CD4-positive, alpha-beta memory T cell (primary cell): ENCODE data around the gene COA1. TPM values are rescaled to one million over a fixed set of nuclear protein-coding genes. Genes with fewer than 3 reads are reported as not detected.

Experiments used
- CTCF ChIA-PET: fragments of 350-600 bp; sonication (Branson Sonifier 250); formaldehyde crosslinking; loops from one replicate; lab custom pipeline; 2021; ENCODE audit warnings: inconsistent platforms; ENCODE audit not compliant: partially characterized antibody; lab: Charles Lee
- POLR2A ChIA-PET: fragments of 350-600 bp; sonication (Branson Sonifier 250); formaldehyde crosslinking; loops from one replicate; lab custom pipeline; 2021; ENCODE audit not compliant: partially characterized antibody; lab: Charles Lee
- DNase-seq, 5 donors: peaks; one replicate each; pipeline versions ENCODE4 v3.0.0 to v3.0.0-alpha.2; 2020 to 2022; ENCODE audit warnings: mixed read lengths in 1 of 5
- H3K27ac ChIP-seq: one replicate; pipeline ENCODE4 v1.7.0; 2013; ENCODE audit warnings: low read depth, low read length
- H3K27me3 ChIP-seq: 2 replicates; pipeline ENCODE4 v1.7.0; 2013; ENCODE audit warnings: mild to moderate bottlenecking, low read length, moderate library complexity; ENCODE audit not compliant: insufficient read depth
- H3K36me3 ChIP-seq: 2 replicates; pipeline ENCODE4 v1.7.0; 2013; ENCODE audit warnings: mild to moderate bottlenecking, low read length, moderate library complexity; ENCODE audit not compliant: insufficient read depth
- H3K4me1 ChIP-seq: 2 replicates; pipeline ENCODE4 v1.7.0; 2013; ENCODE audit warnings: mild to moderate bottlenecking, low read length, moderate library complexity; ENCODE audit not compliant: insufficient read depth
- H3K4me3 ChIP-seq, 2 donors: one replicate each; pipeline ENCODE4 v1.7.0; 2013; ENCODE audit warnings: low read length in 2 of 2, mild to moderate bottlenecking in 1 of 2
- H3K9me3 ChIP-seq, 2 donors: one replicate each; pipeline ENCODE4 v1.7.0; 2013; ENCODE audit warnings: low read length in 2 of 2, control low read depth in 1 of 2; ENCODE audit not compliant: control insufficient read depth in 1 of 2
- H3K27ac Mint-ChIP-seq, 7 donors: one replicate each; pipeline ENCODE4 v1.8.0; 2020 to 2021; ENCODE audit warnings: mixed read lengths in 7 of 7, mild to moderate bottlenecking in 6 of 7, inconsistent platforms in 3 of 7, moderate library complexity in 3 of 7
- H3K27me3 Mint-ChIP-seq, 2 donors: one replicate each; pipeline ENCODE4 v1.8.0; 2020 to 2021; ENCODE audit warnings: mixed read lengths in 2 of 2
- H3K36me3 Mint-ChIP-seq, 2 donors: one replicate each; pipeline ENCODE4 v1.8.0; 2020 to 2021; ENCODE audit warnings: mixed read lengths in 2 of 2, inconsistent platforms in 1 of 2, mild to moderate bottlenecking in 1 of 2
- H3K4me1 Mint-ChIP-seq, 4 donors: one replicate each; pipeline ENCODE4 v1.8.0; 2020 to 2021; ENCODE audit warnings: mixed read lengths in 4 of 4, mild to moderate bottlenecking in 1 of 4
- H3K4me3 Mint-ChIP-seq, 8 donors: one replicate each; pipeline ENCODE4 v1.8.0; 2020 to 2021; ENCODE audit warnings: mixed read lengths in 8 of 8, mild to moderate bottlenecking in 7 of 8, moderate library complexity in 6 of 8, inconsistent platforms in 3 of 8
- H3K9me3 Mint-ChIP-seq, 8 donors: one replicate each; pipeline ENCODE4 v1.8.0; 2020 to 2021; ENCODE audit warnings: mixed read lengths in 8 of 8, mild to moderate bottlenecking in 5 of 8, inconsistent platforms in 3 of 8, moderate library complexity in 1 of 8
- intact Hi-C: fragments of 100-400 bp; cut with micrococcal nuclease; formaldehyde crosslinking; loops from one replicate; pipeline ENCODE4 v1.15.1; 2023
- polyA plus RNA-seq, 2 donors: library from polyadenylated mRNA; unstranded; fragments of 300-500 nt; fragmentation: Illumina TruSeq; gene quantifications; one replicate each; pipeline ENCODE4 v1.2.3, GENCODE V29; 2021
- total RNA-seq, 2 experiments: library from RNA; stranded (reverse); gene quantifications; one replicate each; pipeline ENCODE4 v1.2.3, GENCODE V29; 2021

COA1 gene
- total and polyA plus RNA-seq, 4 experiments from 2014 or later, result 43.7 to 56.4 (median 52.6) TPM

- Mint-ChIP-seq H3K9me3 (peaks cover 0 to 16% (median 1%) of the 10 kb centered on the region in 8 donors), H3K27me3 (no peaks in the 10 kb centered on the region), H3K4me3 (no peak overlapping the region), H3K4me1 (peaks cover 33 to 57% (median 51%) of the 10 kb centered on the region in 4 donors), H3K36me3 (peaks cover 10 to 22% of the 10 kb centered on the region in 2 donors), H3K27ac (peak overlapping the region in 5 of 7 donors; percentile 4 to 73 (median 43))
- ChIA-PET POLR2A (interaction anchor here (1.0 to 4.2 kb wide), 5 partner anchors 11 to 82 kb away, joined by 3 to 33 read pairs (median 4); partner anchors contain the start of gene STK17A), CTCF (interaction anchor here (1.4 to 3.8 kb wide), 2 partner anchors 21 to 82 kb away, joined by 3 to 17 read pairs; partner anchors contain the start of gene STK17A)
- Histone ChIP-seq H3K4me1 (peaks cover 48% of the 10 kb centered on the region), H3K9me3 (no peaks in the 10 kb centered on the region), H3K27ac (no peak overlapping the region), H3K36me3 (no peaks in the 10 kb centered on the region), H3K27me3 (no peaks in the 10 kb centered on the region), H3K4me3 (no peak overlapping the region)
- DNase-seq, result no peak
- intact Hi-C loops, result loop anchor here (2.0 kb wide), 1 partner anchor 14 kb away; no protein-coding TSS in a partner anchor
These were observed 64.6 kb downstream of the COA1 start for GRCh38 chr7:43664681-43665080.

DNA sequence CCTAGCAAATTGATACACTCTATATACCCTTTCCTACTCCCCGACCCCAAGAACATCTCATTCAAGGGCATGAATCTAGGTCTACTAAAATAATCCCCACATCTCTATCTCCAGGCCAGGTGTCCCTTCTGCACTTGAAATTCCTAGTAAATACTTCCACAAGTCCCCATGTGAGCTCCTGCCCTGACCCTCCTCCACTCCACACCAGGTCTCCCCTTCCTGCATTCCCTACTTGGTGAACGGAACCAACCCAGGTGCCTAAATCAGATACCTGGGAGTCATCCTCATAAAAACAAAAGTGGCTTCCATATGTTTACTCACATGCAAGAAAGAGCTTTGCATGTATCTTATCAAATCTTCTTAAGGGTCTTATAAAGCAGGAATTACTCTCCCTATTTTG lies 69.2 kb downstream of the COA1 start:
- no peaks in the 10 kb centered on the region for H3K36me3 ChIP-seq
- ChIA-PET CTCF (interaction anchor here (0.8 to 1.6 kb wide), 4 partner anchors 31 to 78 kb away, joined by 3 to 4 read pairs (median 3); partner anchors contain the start of gene STK17A), POLR2A (interaction anchor here (0.6 to 1.7 kb wide), 10 partner anchors 9 to 78 kb away, joined by 3 to 10 read pairs (median 4); partner anchors contain the start of gene STK17A)
- no peak for DNase-seq
- no peaks in the 10 kb centered on the region for H3K9me3 Mint-ChIP-seq
- H3K27me3 ChIP-seq, result no peaks in the 10 kb centered on the region
- intact Hi-C loops, result loop anchor here (1.0 kb wide), 1 partner anchor 9 kb away; no protein-coding TSS in a partner anchor
- peaks cover 15 to 26% of the 10 kb centered on the region in 2 donors for H3K36me3 Mint-ChIP-seq
- H3K27me3 Mint-ChIP-seq, result no peaks in the 10 kb centered on the region
- no peaks in the 10 kb centered on the region for H3K9me3 ChIP-seq
- peaks cover 33 to 57% (median 50%) of the 10 kb centered on the region in 4 donors for H3K4me1 Mint-ChIP-seq
- H3K4me3 ChIP-seq, result no peak overlapping the region
- peaks cover 38% of the 10 kb centered on the region for H3K4me1 ChIP-seq
- peak overlapping the region in 4 of 8 donors; percentile 14 to 55 (median 28) for H3K4me3 Mint-ChIP-seq
- H3K27ac ChIP-seq, result no peak overlapping the region
- peak overlapping the region in 6 of 7 donors; percentile 2 to 85 (median 40) for H3K27ac Mint-ChIP-seq

DNA sequence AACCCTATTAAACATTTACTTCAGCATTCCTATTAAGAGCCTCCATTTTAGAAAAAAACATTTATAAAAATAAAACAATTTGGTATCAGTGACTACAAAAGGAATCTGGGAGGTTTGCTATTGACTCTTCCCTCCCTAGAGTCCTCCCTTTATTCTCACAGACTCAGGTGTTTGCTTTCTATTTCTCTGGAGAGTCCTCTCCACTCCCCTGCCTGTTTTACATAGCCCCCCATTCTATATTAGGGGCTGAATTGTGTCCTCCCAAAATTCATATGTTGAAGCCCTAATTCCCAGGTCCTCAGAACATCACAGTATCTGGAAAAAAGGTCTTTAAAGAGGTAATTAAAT lies 69.8 kb downstream of the COA1 start:
- Histone ChIP-seq H3K4me1 (peaks cover 36% of the 10 kb centered on the region), H3K27me3 (no peaks in the 10 kb centered on the region), H3K9me3 (no peaks in the 10 kb centered on the region), H3K36me3 (no peaks in the 10 kb centered on the region), H3K27ac (no peak overlapping the region), H3K4me3 (no peak overlapping the region)
- Mint-ChIP-seq H3K9me3 (no peaks in the 10 kb centered on the region), H3K27ac (peak overlapping the region in 6 of 7 donors; percentile 2 to 89 (median 36)), H3K36me3 (peaks cover 17 to 28% of the 10 kb centered on the region in 2 donors), H3K27me3 (no peaks in the 10 kb centered on the region), H3K4me1 (peaks cover 29 to 54% (median 47%) of the 10 kb centered on the region in 4 donors), H3K4me3 (peak overlapping the region in 1 of 8 donors; percentile 83)
- DNase-seq, result no peak
- CTCF ChIA-PET, result interaction anchor here (1.6 kb wide), 1 partner anchor 77 kb away, joined by 4 read pairs; the partner anchor contains the start of gene STK17A
- intact Hi-C loops, result loop anchor here (1.0 kb wide), 1 partner anchor 9 kb away; no protein-coding TSS in a partner anchor
- POLR2A ChIA-PET, result interaction anchor here (1.2 to 1.4 kb wide), 2 partner anchors 8 to 15 kb away, joined by 3 to 4 read pairs; no protein-coding TSS in a partner anchor

DNA sequence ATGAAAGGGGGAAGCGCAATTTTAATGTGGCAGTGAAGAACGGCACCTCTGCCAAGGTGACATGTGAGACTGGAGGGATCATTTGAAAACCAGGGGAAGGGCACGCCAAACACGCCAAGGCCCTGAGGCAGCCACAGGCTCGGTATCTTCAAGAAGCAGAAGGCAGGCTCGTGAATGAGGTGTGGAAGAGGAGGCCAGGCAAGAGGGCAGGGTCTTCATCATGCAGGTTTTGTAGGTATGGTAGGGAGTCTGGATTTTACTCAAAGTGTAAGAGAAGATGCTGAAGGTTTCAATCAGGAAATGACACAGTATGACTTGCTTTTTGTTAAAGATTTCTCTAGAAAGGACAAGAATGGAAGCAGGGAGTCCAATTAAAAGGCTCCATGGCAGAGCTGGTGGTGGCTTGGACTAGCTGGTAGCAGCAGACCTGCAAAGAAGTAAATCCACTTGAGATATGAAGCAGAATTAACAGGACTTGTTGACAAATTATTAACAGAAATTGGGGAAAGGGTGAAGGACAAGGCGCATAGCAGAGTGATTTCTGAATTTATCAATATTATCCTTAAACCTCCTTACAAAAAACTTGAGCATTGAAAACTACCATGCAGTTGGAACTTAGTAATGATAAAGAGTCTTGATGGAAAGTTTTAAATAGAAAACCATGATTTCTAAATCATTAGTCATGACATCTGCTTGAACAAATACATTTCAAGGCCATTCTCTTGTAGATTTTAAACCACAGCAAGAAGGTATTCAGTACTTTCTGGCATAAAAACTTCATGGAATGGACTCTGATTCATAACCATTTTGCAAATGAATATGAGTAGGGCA lies 70.4 kb downstream of the COA1 start:
- no peak for DNase-seq

GRCh38 chr7:43656997-43657396 lies 72.3 kb downstream of the COA1 start:
- no peak for DNase-seq
- Mint-ChIP-seq H3K36me3 (peaks cover 16 to 26% of the 10 kb centered on the region in 2 donors), H3K4me3 (no peak overlapping the region), H3K9me3 (peaks cover 0 to 4% (median 0%) of the 10 kb centered on the region in 8 donors), H3K4me1 (peaks cover 42 to 71% (median 60%) of the 10 kb centered on the region in 4 donors), H3K27me3 (no peaks in the 10 kb centered on the region), H3K27ac (peak overlapping the region in 1 of 7 donors; percentile 25)
- Histone ChIP-seq H3K36me3 (no peaks in the 10 kb centered on the region), H3K27ac (no peak overlapping the region), H3K4me3 (no peak overlapping the region), H3K27me3 (no peaks in the 10 kb centered on the region), H3K9me3 (no peaks in the 10 kb centered on the region), H3K4me1 (peaks cover 59% of the 10 kb centered on the region)
- intact Hi-C loops, result no loop called here
- POLR2A ChIA-PET, result interaction anchor here (0.7 kb wide), 1 partner anchor 9 kb away, joined by 3 read pairs; no protein-coding TSS in a partner anchor
- CTCF ChIA-PET, result no interaction called here

More for the DNA sequence above, 70.4 kb downstream of the COA1 start:
- Mint-ChIP-seq H3K27me3 (no peaks in the 10 kb centered on the region), H3K4me3 (peak overlapping the region in 7 of 8 donors; percentile 43 to 83 (median 66)), H3K27ac (peak overlapping the region; percentile 79 to 94 (median 92)), H3K36me3 (peaks cover 21 to 32% of the 10 kb centered on the region in 2 donors), H3K9me3 (peaks cover 0 to 4% (median 0%) of the 10 kb centered on the region in 8 donors), H3K4me1 (peaks cover 34 to 58% (median 49%) of the 10 kb centered on the region in 4 donors)
- no peaks in the 10 kb centered on the region for H3K9me3 ChIP-seq
- H3K36me3 ChIP-seq, result no peaks in the 10 kb centered on the region
- H3K4me1 ChIP-seq, result peaks cover 39% of the 10 kb centered on the region
- H3K4me3 ChIP-seq, result no peak overlapping the region
- H3K27ac ChIP-seq, result peak overlapping the region; percentile 21
- ChIA-PET CTCF (no interaction called here), POLR2A (no interaction called here)
- intact Hi-C loops, result loop anchor here (1.0 kb wide), 1 partner anchor 9 kb away; no protein-coding TSS in a partner anchor
- no peaks in the 10 kb centered on the region for H3K27me3 ChIP-seq

DNA sequence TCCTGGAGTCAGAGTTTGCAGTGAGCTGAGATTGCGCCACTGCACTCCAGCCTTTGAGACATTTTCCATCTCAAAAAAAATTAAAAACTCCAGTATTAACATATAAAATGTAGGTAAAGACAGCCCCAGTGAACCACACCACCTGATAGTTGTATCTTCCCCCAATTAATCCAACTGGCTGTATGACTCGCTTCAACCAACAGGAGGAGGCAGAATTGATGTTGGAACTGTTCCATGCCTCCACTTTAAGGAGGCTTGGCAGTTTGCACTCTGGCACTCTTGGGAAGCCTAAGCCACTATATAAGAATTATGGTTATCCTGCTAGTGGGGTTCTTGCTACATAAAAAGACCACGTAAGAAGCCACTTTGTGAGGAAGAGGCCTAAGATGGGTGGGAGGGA lies 73.7 kb downstream of the COA1 start:
- Mint-ChIP-seq H3K27ac (peak overlapping the region in 3 of 7 donors; percentile 44 to 68 (median 44)), H3K9me3 (peaks cover 0 to 4% (median 0%) of the 10 kb centered on the region in 8 donors), H3K4me3 (peak overlapping the region in 1 of 8 donors; percentile 40), H3K27me3 (no peaks in the 10 kb centered on the region), H3K36me3 (peaks cover 13 to 26% of the 10 kb centered on the region in 2 donors), H3K4me1 (peaks cover 52 to 79% (median 68%) of the 10 kb centered on the region in 4 donors)
- DNase-seq, result no peak
- Histone ChIP-seq H3K36me3 (no peaks in the 10 kb centered on the region), H3K27ac (no peak overlapping the region), H3K4me3 (no peak overlapping the region), H3K9me3 (no peaks in the 10 kb centered on the region), H3K4me1 (peaks cover 68% of the 10 kb centered on the region), H3K27me3 (no peaks in the 10 kb centered on the region)
- intact Hi-C loops, result no loop called here
- POLR2A ChIA-PET, result interaction anchor here (0.6 to 1.6 kb wide), 3 partner anchors 9 to 73 kb away, joined by 3 to 7 read pairs (median 3); partner anchors contain the start of gene STK17A
- CTCF ChIA-PET, result interaction anchor here (1.3 kb wide), 1 partner anchor 44 kb away, joined by 5 read pairs; no protein-coding TSS in a partner anchor
